Spleen (tissue), 11 donors: ENCODE measurements around the gene HP. TPM values are rescaled to one million over a fixed set of nuclear protein-coding genes. Genes with fewer than 3 reads are reported as not detected.

Experiments used
- DNase-seq: peaks from one replicate; pipeline ENCODE4 v3.0.0-alpha.2; 2020
- H3K27ac ChIP-seq, 8 donors: fragments of 200-600 bp; sonication (generic) in 7 of 8; 1 replicate in 4 of 8; 2 replicates in 4 of 8; pipeline versions ENCODE4 v1.5.0 to v1.8.0; 2016 to 2021; ENCODE audit warnings: inconsistent platforms in 4 of 8, mild to moderate bottlenecking in 4 of 8, moderate library complexity in 1 of 8
- H3K27me3 ChIP-seq, 7 donors: fragments of 200-600 bp; sonication (generic) in 6 of 7; replicated peaks in 1 of 7; 1 replicate in 4 of 7; 2 replicates in 3 of 7; pipeline versions ENCODE4 v1.5.0 to v1.8.0; 2016 to 2021; ENCODE audit warnings: inconsistent platforms in 3 of 7, mild to moderate bottlenecking in 1 of 7
- H3K36me3 ChIP-seq, 6 donors: fragments of 200-600 bp; sonication (generic) in 5 of 6; 1 replicate in 4 of 6; 2 replicates in 2 of 6; pipeline versions ENCODE4 v1.5.0 to v1.8.0; 2016 to 2021; ENCODE audit warnings: inconsistent platforms in 2 of 6
- H3K4me1 ChIP-seq, 6 donors: fragments of 200-600 bp; sonication (generic) in 5 of 6; 1 replicate in 3 of 6; 2 replicates in 3 of 6; pipeline versions ENCODE4 v1.5.0 to v1.8.0; 2016 to 2021; ENCODE audit warnings: inconsistent platforms in 3 of 6
- H3K4me3 ChIP-seq, 8 donors: fragments of 200-600 bp; sonication (generic) in 7 of 8; 1 replicate in 4 of 8; 2 replicates in 4 of 8; pipeline versions ENCODE4 v1.5.0 to v1.8.0; 2016 to 2021; ENCODE audit warnings: inconsistent platforms in 4 of 8, mild to moderate bottlenecking in 4 of 8, moderate library complexity in 2 of 8
- H3K9me3 ChIP-seq, 8 donors: fragments of 200-600 bp; sonication (generic) in 7 of 8; 1 replicate in 4 of 8; 2 replicates in 4 of 8; pipeline versions ENCODE4 v1.5.0 to v1.8.0; 2016 to 2021; ENCODE audit warnings: inconsistent platforms in 4 of 8
- CTCF ChIP-seq, 11 experiments: fragments of 200-600 bp in 7 of 11; fragments of 450-650 bp in 4 of 11; sonication (generic) in 4 of 11; IDR thresholded peaks in 8 of 11; conservative IDR thresholded peaks in 3 of 11; 1 replicate in 7 of 11; 2 replicates in 4 of 11; pipeline versions ENCODE4 v1.4.0 to v1.8.0; 2016 to 2021; ENCODE audit warnings: antibody characterized with exemption in 11 of 11, inconsistent platforms in 4 of 11, mild to moderate bottlenecking in 1 of 11
- POLR2A ChIP-seq, 3 donors: fragments of 450-650 bp; IDR thresholded peaks; one replicate each; pipeline ENCODE4 v1.5.1; 2017; ENCODE audit warnings: antibody characterized with exemption in 3 of 3, mild to moderate bottlenecking in 1 of 3
- POLR2AphosphoS5 ChIP-seq, 3 donors: sonication (generic); formaldehyde crosslinking; IDR thresholded peaks; one replicate each; pipeline ENCODE4 v1.5.1; 2017; ENCODE audit warnings: antibody characterized with exemption in 3 of 3
- WGBS, 5 donors: extraction: QIAGEN DNeasy Blood & Tissue Kit in 3 of 5; methylation state at CpG; one replicate each; pipeline versions ENCODE4 v1.1.5 to v1.1.7; 2013 to 2018; 5-methylcytosine and 5-hydroxymethylcytosine counted together
- intact Hi-C: fragments of 100-400 bp; cut with DNase I; formaldehyde crosslinking; loops from one replicate; pipeline ENCODE4 v1.15.0; 2023; ENCODE audit warnings: low total_unique reads
- polyA plus RNA-seq, 3 donors: library from polyadenylated mRNA; stranded (reverse); fragments of 200-250 nt; gene quantifications; one replicate each; pipeline ENCODE4 v1.2.1, GENCODE V29; 2013
- total RNA-seq, 7 donors: library from RNA; depleted of rRNA in 3 of 7; stranded (reverse); fragments of >200 nt in 3 of 7; fragmentation: NEBNext Ultra II Directional in 4 of 7; extraction: Animal tissue kit (Norgen Biotek cat#: 25700) in 4 of 7; gene quantifications; one replicate each; pipeline versions ENCODE4 v1.1.0 to v1.2.1, GENCODE V29; 2016 to 2021
- donor health status: healthy with polysubstance abuse.
- donor health status: DM: no; HTN: no; CAD: no; lungs with moderate emphysema.
- donor health status: DM: no; HTN: no; CAD: no.
- donor health status: Bipolar disorder and iron deficiency.
- donor health status: healthy.
- donor health status: DM: no; HTN: no; CAD: no.
- donor health status: DM: yes; HTN: yes; CAD: no.

The HP gene
- total and polyA plus RNA-seq, 10 donors, result 7.4 to 52.1 (median 15.2) TPM

GRCh38 chr16:72015124-72015523 is 39.2 kb upstream of the HP start:
- no peak overlapping the region for H3K4me3 ChIP-seq
- peak overlapping the region in 1 of 8 donors; percentile 72 for H3K27ac ChIP-seq
- TF ChIP-seq POLR2AphosphoS5 (IDR thresholded peaks at IDR 0.05) (no peak), POLR2A (IDR thresholded peaks at IDR 0.05) (no peak), CTCF (IDR thresholded peaks at IDR 0.05 in 8 of 11, conservative IDR thresholded peaks at IDR 0.05 in 3 of 11) (no peak)
- no peaks in the 10 kb centered on the region for H3K27me3 ChIP-seq
- peaks cover 0 to 82% (median 32%) of the 10 kb centered on the region in 6 donors for H3K36me3 ChIP-seq
- DNase-seq, result no peak
- 82 to 99% (median 93%) methylated on average over 3 of the region's 3 CpGs for WGBS, 5 donors
- H3K4me1 ChIP-seq, result peaks cover 0 to 31% (median 18%) of the 10 kb centered on the region in 6 donors
- intact Hi-C loops, result no loop called here
- H3K9me3 ChIP-seq, result no peaks in the 10 kb centered on the region

GRCh38 chr16:72018470-72018869 is 35.8 kb upstream of the HP start:
- Histone ChIP-seq H3K4me3 (no peak overlapping the region), H3K36me3 (peaks cover 0 to 94% (median 59%) of the 10 kb centered on the region in 6 donors), H3K27me3 (no peaks in the 10 kb centered on the region), H3K9me3 (no peaks in the 10 kb centered on the region), H3K27ac (no peak overlapping the region), H3K4me1 (peaks cover 0 to 13% (median 10%) of the 10 kb centered on the region in 6 donors)
- no peak for DNase-seq
- WGBS, 5 donors, result 95 to 99% (median 95%) methylated on average over 9 of the region's 9 CpGs
- intact Hi-C loops, result no loop called here
- TF ChIP-seq POLR2A (IDR thresholded peaks at IDR 0.05), result no peak
- TF ChIP-seq POLR2AphosphoS5 (IDR thresholded peaks at IDR 0.05), result no peak
- no peak for TF ChIP-seq CTCF (IDR thresholded peaks at IDR 0.05 in 8 of 11, conservative IDR thresholded peaks at IDR 0.05 in 3 of 11)

GRCh38 chr16:72021043-72021442 is 33.3 kb upstream of the HP start:
- DNase-seq, result peak; percentile 71
- TF ChIP-seq CTCF (IDR thresholded peaks at IDR 0.05 in 8 of 11, conservative IDR thresholded peaks at IDR 0.05 in 3 of 11), result no peak
- TF ChIP-seq POLR2AphosphoS5 (IDR thresholded peaks at IDR 0.05), result peak in 1 of 3 donors; percentile 12
- no peak for TF ChIP-seq POLR2A (IDR thresholded peaks at IDR 0.05)
- intact Hi-C loops, result no loop called here
- Histone ChIP-seq H3K36me3 (peaks cover 0 to 98% (median 78%) of the 10 kb centered on the region in 6 donors), H3K9me3 (no peaks in the 10 kb centered on the region), H3K27ac (no peak overlapping the region), H3K27me3 (no peaks in the 10 kb centered on the region), H3K4me1 (no peaks in the 10 kb centered on the region), H3K4me3 (no peak overlapping the region)
- 89 to 97% (median 91%) methylated on average over 10 to 15 of the region's 15 CpGs for WGBS, 5 donors

GRCh38 chr16:72022127-72022526 is 32.2 kb upstream of the HP start:
- Histone ChIP-seq H3K4me1 (no peaks in the 10 kb centered on the region), H3K9me3 (no peaks in the 10 kb centered on the region), H3K27ac (no peak overlapping the region), H3K27me3 (no peaks in the 10 kb centered on the region), H3K4me3 (no peak overlapping the region), H3K36me3 (peaks cover 0 to 98% (median 77%) of the 10 kb centered on the region in 6 donors)
- no peak for DNase-seq
- TF ChIP-seq POLR2A (IDR thresholded peaks at IDR 0.05) (no peak), POLR2AphosphoS5 (IDR thresholded peaks at IDR 0.05) (no peak), CTCF (IDR thresholded peaks at IDR 0.05 in 8 of 11, conservative IDR thresholded peaks at IDR 0.05 in 3 of 11) (no peak)
- 94 to 99% (median 96%) methylated on average over 13 of the region's 13 CpGs for WGBS, 5 donors
- intact Hi-C loops, result no loop called here
